IMR-90 (cell line): Measurements from ENCODE around the gene KCTD16. TPM values are rescaled to one million over a fixed set of nuclear protein-coding genes. Genes with fewer than 3 reads are reported as not detected.

Experiments used
- ATAC-seq: fragments of 200-7000 bp; cut with Tn5 transposase; 2 replicates; pipeline ENCODE4 v1.9.1; 2020; ENCODE audit warnings: low read depth, mild to moderate bottlenecking, moderate library complexity
- BruUV-seq: library from RNA; stranded (reverse); fragments of 400-500 nt; replicated peaks from 2 replicates; lab custom pipeline; 2021; lab: Mats Ljungman, UMichigan
- CTCF ChIA-PET: fragments of 300-600 bp; formaldehyde crosslinking; extraction: SDS; loops from one replicate; lab custom pipeline; 2021; ENCODE audit warnings: antibody characterized with exemption; lab: Yijun Ruan, JAX
- POLR2A ChIA-PET: fragments of 300-600 bp; sonication (Branson Sonifier 250); formaldehyde crosslinking; loops from one replicate; lab custom pipeline; 2022; ENCODE audit warnings: antibody characterized with exemption; ENCODE audit not compliant: unreplicated experiment; lab: Charles Lee
- DNase-seq: peaks from one replicate; pipeline ENCODE4 v3.0.0; 2013
- H2AFZ ChIP-seq: replicated peaks from 2 replicates; pipeline ENCODE3; 2013; ENCODE audit warnings: low read length, mild to moderate bottlenecking; ENCODE audit not compliant: poor library complexity
- H2AK5ac ChIP-seq: 2 replicates; pipeline ENCODE4 v1.6.1; 2013; ENCODE audit warnings: low read depth, low read length, inconsistent platforms
- H2AK9ac ChIP-seq: replicated peaks from 2 replicates; pipeline ENCODE3; 2013; ENCODE audit warnings: mild to moderate bottlenecking, low read depth, low read length, moderate library complexity; ENCODE audit not compliant: poor library complexity
- H2BK120ac ChIP-seq: 2 replicates; pipeline ENCODE4 v1.6.1; 2013; ENCODE audit warnings: low read depth, low read length, inconsistent platforms
- H2BK15ac ChIP-seq: 3 replicates; pipeline ENCODE4 v1.6.1; 2013; ENCODE audit warnings: low read depth, low read length, inconsistent platforms
- H2BK20ac ChIP-seq: 2 replicates; pipeline ENCODE4 v1.6.1; 2013; ENCODE audit warnings: low read depth, mild to moderate bottlenecking, inconsistent platforms, low read length, moderate library complexity
- H2BK5ac ChIP-seq: 2 replicates; pipeline ENCODE4 v1.6.1; 2013; ENCODE audit warnings: mild to moderate bottlenecking, low read depth, low read length, inconsistent platforms; ENCODE audit not compliant: poor library complexity, severe bottlenecking
- H3K14ac ChIP-seq: replicated peaks from 2 replicates; pipeline ENCODE4 v1.6.1; 2013; ENCODE audit warnings: low read depth, low read length, inconsistent platforms
- H3K18ac ChIP-seq: 2 replicates; pipeline ENCODE4 v1.6.1; 2013; ENCODE audit warnings: low read depth, low read length, control low read depth
- H3K23ac ChIP-seq: 2 replicates; pipeline ENCODE4 v1.6.1; 2013; ENCODE audit warnings: low read depth, low read length, inconsistent platforms
- H3K27ac ChIP-seq: 2 replicates; pipeline ENCODE4 v1.5.1; 2013; ENCODE audit warnings: mild to moderate bottlenecking, control low read depth, low read length; ENCODE audit not compliant: insufficient read depth
- H3K27me3 ChIP-seq: 2 replicates; pipeline ENCODE4 v1.6.1; 2013; ENCODE audit warnings: low read length; ENCODE audit not compliant: control insufficient read depth, insufficient read depth
- H3K36me3 ChIP-seq: 2 replicates; pipeline ENCODE4 v1.6.1; 2013; ENCODE audit warnings: low read length, mixed read lengths; ENCODE audit not compliant: control insufficient read depth, insufficient read depth
- H3K4ac ChIP-seq: 2 replicates; pipeline ENCODE4 v1.6.1; 2013; ENCODE audit warnings: low read depth, low read length, inconsistent platforms
- H3K4me1 ChIP-seq: 2 replicates; pipeline ENCODE4 v1.6.1; 2013; ENCODE audit warnings: low read length, mixed read lengths; ENCODE audit not compliant: control insufficient read depth, insufficient read depth
- H3K4me2 ChIP-seq: 2 replicates; pipeline ENCODE4 v1.6.1; 2013; ENCODE audit warnings: low read depth, mild to moderate bottlenecking, control low read depth, low read length, moderate library complexity
- H3K4me3 ChIP-seq: 2 replicates; pipeline ENCODE4 v1.5.1; 2013; ENCODE audit warnings: low read depth, mild to moderate bottlenecking, control low read depth, low read length, moderate library complexity; ENCODE audit not compliant: insufficient read depth
- H3K56ac ChIP-seq: 2 replicates; pipeline ENCODE4 v1.6.1; 2013; ENCODE audit warnings: low read length, inconsistent platforms; ENCODE audit not compliant: insufficient read depth; ENCODE audit errors: extremely low read depth
- H3K79me1 ChIP-seq, 2 experiments: 2 replicates each; pipeline ENCODE4 v1.6.1; 2013; ENCODE audit warnings: low read length in 2 of 2, inconsistent platforms in 1 of 2, low read depth in 1 of 2
- H3K9ac ChIP-seq: 2 replicates; pipeline ENCODE4 v1.6.1; 2013; ENCODE audit warnings: low read depth, low read length, control low read depth
- H3K9me1 ChIP-seq: 2 replicates; pipeline ENCODE4 v1.6.1; 2013; ENCODE audit warnings: low read length, inconsistent platforms; ENCODE audit not compliant: insufficient read depth
- H3K9me3 ChIP-seq: 2 replicates; pipeline ENCODE4 v1.6.1; 2013; ENCODE audit warnings: low read length; ENCODE audit not compliant: control insufficient read depth, insufficient read depth
- H4K20me1 ChIP-seq: 2 replicates; pipeline ENCODE4 v1.6.1; 2013; ENCODE audit warnings: low read length, inconsistent platforms; ENCODE audit not compliant: insufficient read depth
- H4K5ac ChIP-seq: 2 replicates; pipeline ENCODE4 v1.6.1; 2013; ENCODE audit warnings: mild to moderate bottlenecking, low read depth, low read length, control low read depth
- H4K8ac ChIP-seq, 2 experiments: 2 replicates each; pipeline ENCODE4 v1.6.1; 2013; ENCODE audit warnings: low read depth in 2 of 2, low read length in 2 of 2, control low read depth in 1 of 2, inconsistent platforms in 1 of 2
- H4K91ac ChIP-seq: 2 replicates; pipeline ENCODE4 v1.6.1; 2013; ENCODE audit warnings: low read depth, low read length, inconsistent platforms; ENCODE audit not compliant: insufficient read depth
- BHLHE40 ChIP-seq: fragments of 150-350 bp; IDR thresholded peaks from 2 replicates; pipeline ENCODE4 v1.6.1; 2016; ENCODE audit warnings: mild to moderate bottlenecking, low read depth, low read length
- CEBPB ChIP-seq: IDR thresholded peaks from 2 replicates; pipeline ENCODE4 v1.6.1; 2012; ENCODE audit warnings: low read depth, low read length, improper control_type of control experiment
- MAFK ChIP-seq: IDR thresholded peaks from 2 replicates; pipeline ENCODE4 v1.6.1; 2012; ENCODE audit warnings: low read depth, low read length, improper control_type of control experiment
- MAZ ChIP-seq: IDR thresholded peaks from 2 replicates; pipeline ENCODE4 v1.6.1; 2012; ENCODE audit warnings: low read depth, mild to moderate bottlenecking, low read length, improper control_type of control experiment, moderate library complexity, borderline replicate concordance
- MXI1 ChIP-seq: IDR thresholded peaks from 2 replicates; pipeline ENCODE4 v1.6.1; 2012; ENCODE audit warnings: low read depth, mild to moderate bottlenecking, low read length, moderate library complexity, borderline replicate concordance
- POLR2A ChIP-seq: IDR thresholded peaks from 2 replicates; pipeline ENCODE4 v1.6.1; 2012; ENCODE audit warnings: mild to moderate bottlenecking, low read depth, low read length
- RFX5 ChIP-seq: IDR thresholded peaks from 2 replicates; pipeline ENCODE4 v1.8.0; 2012; ENCODE audit warnings: low read depth, mild to moderate bottlenecking, low read length, moderate library complexity
- SMC3 ChIP-seq: fragments of 150-350 bp; IDR thresholded peaks from 2 replicates; pipeline ENCODE4 v1.6.1; 2016; ENCODE audit warnings: low read depth, mild to moderate bottlenecking, antibody characterized with exemption, low read length, moderate library complexity
- WGBS, 2 experiments: methylation state at CpG; one replicate each; pipeline versions ENCODE4 v1.1.5 to v1.1.7; 2013; ENCODE audit warnings: missing lambda C conversion rate in 2 of 2; ENCODE audit not compliant: insufficient read length in 1 of 2; ENCODE audit errors: extremely low coverage in 2 of 2; 5-methylcytosine and 5-hydroxymethylcytosine counted together
- dilution Hi-C: fragments of 300-500 bp; cut with HindIII; formaldehyde crosslinking; loops from one replicate; pipeline ENCODE4 v1.14.3; 2018; ENCODE audit warnings: low sequenced_read_pairs; ENCODE audit not compliant: unreplicated experiment
- in situ Hi-C: fragments of 300-500 bp; cut with MboI; formaldehyde crosslinking; loops from 3 replicates; pipeline ENCODE4 v1.14.3; 2019; ENCODE audit warnings: low sequenced_read_pairs, inconsistent platforms, mixed read lengths
- intact Hi-C: fragments of 100-400 bp; cut with micrococcal nuclease; formaldehyde crosslinking; loops from 2 replicates; pipeline ENCODE4 v1.10.0; 2022
- polyA plus RNA-seq, 3 experiments: library from polyadenylated mRNA; depleted of rRNA; stranded (reverse); fragments of >200 nt; gene quantifications; 2 replicates each; pipeline ENCODE4 v1.2.3, GENCODE V29; 2012; ENCODE audit warnings: low replicate concordance in 1 of 3
- total RNA-seq: library from RNA; depleted of rRNA; stranded (reverse); fragments of >200 nt; gene quantifications from 2 replicates; pipeline ENCODE4 v1.2.3, GENCODE V29; 2012
- TF ChIP-seq, protein P1 (sequence below): conservative IDR thresholded peaks from 2 replicates; pipeline ENCODE4 v1.5.1; 2012; ENCODE audit warnings: mild to moderate bottlenecking, low read depth, low read length, improper control_type of control experiment

The KCTD16 gene
- total and polyA plus RNA-seq, 2 of the 4 experiments (the other 2 are of a cell fraction) = 0.43 to 1.1 TPM

DNA sequence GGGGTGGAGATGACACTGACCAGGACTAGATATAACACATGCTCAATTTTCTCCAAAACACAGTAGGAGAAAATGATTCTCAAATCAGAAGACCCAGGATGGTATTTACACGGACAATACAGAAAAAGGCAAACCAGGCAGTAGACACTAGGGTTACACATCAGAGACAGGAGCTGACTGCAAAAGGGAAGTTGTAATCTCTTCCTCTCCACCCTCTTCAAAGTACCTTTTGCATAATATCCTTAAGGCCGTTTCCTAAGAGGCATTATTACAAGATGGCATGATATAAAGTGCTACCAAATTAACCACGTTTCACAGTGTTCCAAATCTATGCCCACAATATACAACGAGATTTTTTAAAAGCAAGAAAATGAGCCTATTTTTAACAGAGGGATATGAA is 39.4 kb upstream of the KCTD16 start:
- intact Hi-C loops (no loop called here), dilution Hi-C loops (no loop called here), in situ Hi-C loops (loop anchor here (10.0 kb wide), 1 partner anchor 306 kb away; no protein-coding TSS in a partner anchor)
- H2BK15ac ChIP-seq = no peak overlapping the region
- no peak overlapping the region for H2BK120ac ChIP-seq
- H3K27me3 ChIP-seq = no peaks in the 10 kb centered on the region
- no peak overlapping the region for H3K56ac ChIP-seq
- no peaks in the 10 kb centered on the region for H3K36me3 ChIP-seq
- ChIA-PET POLR2A (no interaction called here), CTCF (no interaction called here)
- H3K79me1 ChIP-seq = no peaks in the 10 kb centered on the region
- H3K9me3 ChIP-seq = peaks cover 3% of the 10 kb centered on the region; the same call in 1 of the 2 replicates
- H3K4ac ChIP-seq = no peak overlapping the region
- no peak overlapping the region for H2AFZ ChIP-seq
- BruUV-seq = no TSS peak
- H3K14ac ChIP-seq = no peak overlapping the region
- no CpG with 5 or more reads among the region's 4 CpGs for WGBS, 2 experiments
- no peak overlapping the region for H2BK20ac ChIP-seq
- no peak overlapping the region for H4K8ac ChIP-seq
- no peak overlapping the region for H4K91ac ChIP-seq
- no peak overlapping the region for H2AK9ac ChIP-seq
- DNase-seq (no peak), ATAC-seq (no peak)
- no peak overlapping the region for H2AK5ac ChIP-seq
- H4K5ac ChIP-seq = no peak overlapping the region
- no peaks in the 10 kb centered on the region for H3K4me1 ChIP-seq
- no peak overlapping the region for H2BK5ac ChIP-seq
- TF ChIP-seq CEBPB (no peak), POLR2A (no peak), SMC3 (no peak), BHLHE40 (no peak), MXI1 (no peak), RFX5 (no peak), MAZ (no peak), MAFK (no peak)
- TF ChIP-seq, protein P1, sequence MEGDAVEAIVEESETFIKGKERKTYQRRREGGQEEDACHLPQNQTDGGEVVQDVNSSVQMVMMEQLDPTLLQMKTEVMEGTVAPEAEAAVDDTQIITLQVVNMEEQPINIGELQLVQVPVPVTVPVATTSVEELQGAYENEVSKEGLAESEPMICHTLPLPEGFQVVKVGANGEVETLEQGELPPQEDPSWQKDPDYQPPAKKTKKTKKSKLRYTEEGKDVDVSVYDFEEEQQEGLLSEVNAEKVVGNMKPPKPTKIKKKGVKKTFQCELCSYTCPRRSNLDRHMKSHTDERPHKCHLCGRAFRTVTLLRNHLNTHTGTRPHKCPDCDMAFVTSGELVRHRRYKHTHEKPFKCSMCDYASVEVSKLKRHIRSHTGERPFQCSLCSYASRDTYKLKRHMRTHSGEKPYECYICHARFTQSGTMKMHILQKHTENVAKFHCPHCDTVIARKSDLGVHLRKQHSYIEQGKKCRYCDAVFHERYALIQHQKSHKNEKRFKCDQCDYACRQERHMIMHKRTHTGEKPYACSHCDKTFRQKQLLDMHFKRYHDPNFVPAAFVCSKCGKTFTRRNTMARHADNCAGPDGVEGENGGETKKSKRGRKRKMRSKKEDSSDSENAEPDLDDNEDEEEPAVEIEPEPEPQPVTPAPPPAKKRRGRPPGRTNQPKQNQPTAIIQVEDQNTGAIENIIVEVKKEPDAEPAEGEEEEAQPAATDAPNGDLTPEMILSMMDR = no peak
- no peaks in the 10 kb centered on the region for H3K9me1 ChIP-seq
- no peak overlapping the region for H3K27ac ChIP-seq
- H3K9ac ChIP-seq = no peak overlapping the region
- no peak overlapping the region for H3K18ac ChIP-seq
- H3K4me2 ChIP-seq = no peak overlapping the region
- H4K20me1 ChIP-seq = no peaks in the 10 kb centered on the region
- H3K23ac ChIP-seq = no peak overlapping the region
- H3K4me3 ChIP-seq = no peak overlapping the region
